Osteocyte (in vitro differentiated cells): Measurements from ENCODE around the gene CORO2B. TPM values are rescaled to one million over a fixed set of nuclear protein-coding genes. Genes with fewer than 3 reads are reported as not detected.
A peak's percentile ranks its signal among the peaks of the same experiment; 100 is the strongest.
"Not testable (repeated sequence)": the region's sequence is repeated elsewhere in the genome, so short reads cannot be mapped to it uniquely, and the experiment has no call there.

Source experiments
- DNase-seq: peaks from one replicate; pipeline ENCODE4 v3.0.0; 2021; ENCODE audit warnings: mixed read lengths; ENCODE audit not compliant: unreplicated experiment; ENCODE audit errors: extremely low spot score
- H3K27ac Mint-ChIP-seq: one replicate; pipeline ENCODE4 v1.8.0; 2021; ENCODE audit warnings: mild to moderate bottlenecking, mixed read lengths; ENCODE audit not compliant: unreplicated experiment
- H3K27me3 Mint-ChIP-seq: one replicate; pipeline ENCODE4 v1.8.0; 2021; ENCODE audit warnings: mixed read lengths; ENCODE audit not compliant: unreplicated experiment
- H3K36me3 Mint-ChIP-seq: one replicate; pipeline ENCODE4 v1.8.0; 2021; ENCODE audit warnings: mixed read lengths; ENCODE audit not compliant: unreplicated experiment
- H3K4me1 Mint-ChIP-seq: one replicate; pipeline ENCODE4 v1.8.0; 2021; ENCODE audit warnings: mixed read lengths; ENCODE audit not compliant: unreplicated experiment
- H3K4me3 Mint-ChIP-seq: one replicate; pipeline ENCODE4 v1.8.0; 2021; ENCODE audit warnings: mild to moderate bottlenecking, moderate library complexity, mixed read lengths; ENCODE audit not compliant: unreplicated experiment
- H3K9me3 Mint-ChIP-seq: one replicate; pipeline ENCODE4 v1.8.0; 2021; ENCODE audit warnings: mixed read lengths; ENCODE audit not compliant: unreplicated experiment
- total RNA-seq: library from RNA; stranded (reverse); gene quantifications from 2 replicates; pipeline ENCODE4 v1.2.1, GENCODE V29; 2021
- TF ChIP-seq, protein P1 (sequence below): fragments of 200-600 bp; sonication (generic); IDR thresholded peaks from 2 replicates; pipeline ENCODE4 v1.5.0; 2021; ENCODE audit warnings: antibody characterized with exemption, mild to moderate bottlenecking, moderate library complexity

The CORO2B gene
- total RNA-seq, 1 donor from 2014 or later = 22.6 TPM

DNA sequence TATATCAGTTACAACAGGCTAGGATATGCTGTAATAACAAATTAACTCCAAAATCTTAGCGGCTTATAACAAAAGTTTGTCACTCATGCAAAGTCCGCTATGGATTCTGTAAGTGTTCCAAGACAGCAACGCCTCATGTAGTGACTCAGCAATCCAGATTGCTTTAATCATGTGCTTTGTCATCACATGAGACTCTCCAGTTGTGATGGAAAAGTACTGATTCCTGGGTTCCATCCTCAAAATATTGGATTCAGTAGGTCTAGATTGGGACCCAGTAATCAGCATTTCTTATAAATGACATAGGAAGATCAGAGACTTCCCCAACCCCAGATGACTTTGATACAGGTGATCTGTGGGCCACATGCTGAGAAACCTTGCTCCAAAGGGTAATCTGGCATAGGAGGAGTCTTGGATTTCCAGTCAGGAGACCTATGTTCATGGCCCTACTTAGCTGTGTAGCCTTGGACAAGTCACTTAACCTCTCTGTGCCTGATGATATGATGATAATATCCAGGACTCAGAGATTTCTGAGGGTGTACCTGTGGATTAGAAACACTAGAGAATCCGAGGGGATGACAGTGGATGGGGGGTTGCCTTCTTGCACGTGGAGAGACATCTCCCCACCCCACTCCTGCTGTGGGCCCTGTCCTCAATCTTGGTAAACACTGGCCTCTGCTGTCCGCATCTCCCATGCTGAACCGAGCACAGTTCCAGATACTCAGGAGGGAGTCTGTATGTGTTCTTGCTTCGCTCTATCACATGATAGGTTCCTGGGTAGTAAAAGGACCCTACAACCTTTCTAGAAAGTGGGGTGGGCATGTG, 65.5 kb downstream of the CORO2B start:
- no peak for DNase-seq
- Mint-ChIP-seq H3K4me3 (no peak overlapping the region), H3K9me3 (no peaks in the 10 kb centered on the region), H3K4me1 (peaks cover 29% of the 10 kb centered on the region), H3K27me3 (no peaks in the 10 kb centered on the region), H3K36me3 (peaks cover 7% of the 10 kb centered on the region), H3K27ac (no peak overlapping the region)
- TF ChIP-seq, protein P1, sequence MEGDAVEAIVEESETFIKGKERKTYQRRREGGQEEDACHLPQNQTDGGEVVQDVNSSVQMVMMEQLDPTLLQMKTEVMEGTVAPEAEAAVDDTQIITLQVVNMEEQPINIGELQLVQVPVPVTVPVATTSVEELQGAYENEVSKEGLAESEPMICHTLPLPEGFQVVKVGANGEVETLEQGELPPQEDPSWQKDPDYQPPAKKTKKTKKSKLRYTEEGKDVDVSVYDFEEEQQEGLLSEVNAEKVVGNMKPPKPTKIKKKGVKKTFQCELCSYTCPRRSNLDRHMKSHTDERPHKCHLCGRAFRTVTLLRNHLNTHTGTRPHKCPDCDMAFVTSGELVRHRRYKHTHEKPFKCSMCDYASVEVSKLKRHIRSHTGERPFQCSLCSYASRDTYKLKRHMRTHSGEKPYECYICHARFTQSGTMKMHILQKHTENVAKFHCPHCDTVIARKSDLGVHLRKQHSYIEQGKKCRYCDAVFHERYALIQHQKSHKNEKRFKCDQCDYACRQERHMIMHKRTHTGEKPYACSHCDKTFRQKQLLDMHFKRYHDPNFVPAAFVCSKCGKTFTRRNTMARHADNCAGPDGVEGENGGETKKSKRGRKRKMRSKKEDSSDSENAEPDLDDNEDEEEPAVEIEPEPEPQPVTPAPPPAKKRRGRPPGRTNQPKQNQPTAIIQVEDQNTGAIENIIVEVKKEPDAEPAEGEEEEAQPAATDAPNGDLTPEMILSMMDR = peak; percentile 28

DNA sequence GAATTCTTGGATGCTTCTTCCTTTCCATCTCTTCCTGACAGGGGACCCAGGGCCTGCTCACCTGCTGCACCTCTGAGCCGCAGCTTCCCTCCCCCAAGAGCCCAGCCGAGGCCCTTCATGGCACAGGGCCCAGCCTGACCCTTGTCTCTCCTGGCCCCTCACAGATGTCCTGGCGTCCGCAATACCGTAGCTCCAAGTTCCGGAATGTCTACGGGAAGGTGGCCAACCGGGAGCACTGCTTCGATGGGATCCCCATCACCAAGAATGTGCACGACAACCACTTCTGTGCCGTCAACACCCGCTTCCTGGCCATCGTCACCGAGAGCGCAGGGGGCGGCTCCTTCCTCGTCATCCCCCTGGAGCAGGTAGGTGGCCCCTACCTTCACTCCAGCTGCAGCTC, 66.2 kb downstream of the CORO2B start:
- H3K27ac Mint-ChIP-seq = no peak overlapping the region
- no peaks in the 10 kb centered on the region for H3K9me3 Mint-ChIP-seq
- TF ChIP-seq, protein P1 = no peak
- no peaks in the 10 kb centered on the region for H3K27me3 Mint-ChIP-seq
- H3K4me3 Mint-ChIP-seq = no peak overlapping the region
- H3K36me3 Mint-ChIP-seq = peaks cover 7% of the 10 kb centered on the region
- peaks cover 23% of the 10 kb centered on the region for H3K4me1 Mint-ChIP-seq
- no peak for DNase-seq

DNA sequence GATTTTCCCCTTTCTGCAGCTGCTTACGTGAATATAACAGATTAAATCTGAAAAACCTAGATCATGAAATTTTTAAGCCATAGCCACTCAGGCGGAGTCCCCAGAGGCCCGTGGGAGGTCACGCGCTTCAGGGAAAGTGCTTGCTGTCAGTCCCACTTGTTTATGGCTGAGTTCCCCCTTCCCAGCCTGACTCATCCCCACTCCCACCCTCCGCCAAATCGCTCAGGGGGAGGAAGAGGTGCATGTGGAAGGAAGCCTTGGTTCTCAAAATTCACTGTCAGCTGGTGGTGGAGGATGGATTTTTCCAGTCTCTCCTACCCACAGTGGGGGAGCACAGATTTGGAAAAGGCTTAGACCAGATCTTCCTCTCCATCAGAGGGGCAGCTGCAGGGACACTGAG, 67.4 kb downstream of the CORO2B start:
- Mint-ChIP-seq H3K4me1 (peaks cover 14% of the 10 kb centered on the region), H3K36me3 (peaks cover 7% of the 10 kb centered on the region), H3K4me3 (no peak overlapping the region), H3K27me3 (no peaks in the 10 kb centered on the region), H3K9me3 (no peaks in the 10 kb centered on the region), H3K27ac (no peak overlapping the region)
- no peak for DNase-seq
- TF ChIP-seq, protein P1 = no peak

DNA sequence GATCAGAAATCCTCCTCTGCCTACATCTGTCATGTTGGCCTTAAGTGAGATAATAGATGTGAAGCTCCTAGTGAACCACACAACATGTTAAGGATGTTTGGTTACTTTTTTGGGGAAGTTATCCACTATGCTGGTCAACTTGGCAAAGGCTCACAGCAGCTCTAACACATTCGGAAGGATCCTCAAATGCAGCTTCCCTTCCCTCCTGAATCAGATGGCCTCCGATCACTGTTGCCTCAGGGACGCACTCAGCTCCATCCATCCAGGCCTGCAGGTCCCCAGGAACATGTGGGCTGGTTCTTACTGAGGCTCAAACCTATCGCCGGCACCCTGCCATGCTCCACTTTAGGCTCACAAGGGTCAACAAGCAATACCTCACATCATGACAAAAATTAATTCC, 67.9 kb downstream of the CORO2B start:
- H3K27me3 Mint-ChIP-seq = no peaks in the 10 kb centered on the region
- H3K4me3 Mint-ChIP-seq = no peak overlapping the region
- TF ChIP-seq, protein P1 = no peak

DNA sequence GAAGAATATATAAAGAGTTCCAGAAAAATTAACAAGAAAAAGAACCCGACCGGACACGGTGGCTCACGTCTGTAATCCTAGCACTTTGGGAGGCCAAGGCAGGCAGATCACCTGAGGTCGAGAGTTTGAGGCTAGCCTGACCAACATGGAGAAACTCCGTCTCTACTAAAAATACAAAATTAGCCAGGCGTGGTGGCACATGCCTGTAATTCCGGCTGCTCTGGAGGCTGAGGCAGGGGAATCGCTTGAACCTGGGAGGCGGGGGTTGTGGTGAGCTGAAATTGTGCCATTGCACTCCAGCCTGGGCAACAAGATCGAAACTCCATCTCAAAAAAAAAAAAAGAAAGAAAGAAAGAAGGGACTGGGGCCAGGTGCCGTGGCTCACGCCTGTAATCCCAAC, 68.6 kb downstream of the CORO2B start:
- H3K9me3 Mint-ChIP-seq = not testable (repeated sequence)

More for the DNA sequence above, 67.9 kb downstream of the CORO2B start:
- Mint-ChIP-seq H3K9me3 (no peaks in the 10 kb centered on the region), H3K4me1 (peaks cover 13% of the 10 kb centered on the region), H3K27ac (no peak overlapping the region), H3K36me3 (peaks cover 8% of the 10 kb centered on the region)
- DNase-seq = no peak

More for the DNA sequence above, 68.6 kb downstream of the CORO2B start:
- H3K4me1 Mint-ChIP-seq = peaks cover 13% of the 10 kb centered on the region
- H3K36me3 Mint-ChIP-seq, H3K27me3 Mint-ChIP-seq, H3K4me3 Mint-ChIP-seq, H3K27ac Mint-ChIP-seq, DNase-seq: not testable (repeated sequence)
